GM23338 (cell line): Measurements from ENCODE around the gene MPHOSPH10. TPM values are rescaled to one million over a fixed set of nuclear protein-coding genes. Genes with fewer than 3 reads are reported as not detected.

ENCODE experiments used
- ATAC-seq: fragments of 200-7000 bp; cut with Tn5 transposase; 3 replicates; pipeline ENCODE4 v1.9.1; 2020
- DNase-seq: peaks from one replicate; pipeline ENCODE4 v3.0.0-alpha.2; 2015; ENCODE audit warnings: low spot score
- H2AFZ ChIP-seq: fragments of 200-600 bp; sonication (generic); 2 replicates; pipeline ENCODE4 v1.8.0; 2016; ENCODE audit warnings: antibody characterized with exemption, mild to moderate bottlenecking, moderate library complexity
- H3F3A ChIP-seq: fragments of 200-600 bp; sonication (generic); replicated peaks from 2 replicates; pipeline ENCODE4 v1.8.0; 2017; ENCODE audit warnings: antibody characterized with exemption, mixed run types, low read depth
- H3K27ac ChIP-seq: fragments of 200-600 bp; sonication (generic); 2 replicates; pipeline ENCODE4 v1.6.1; 2016; ENCODE audit warnings: low read depth
- H3K27me3 ChIP-seq: fragments of 200-600 bp; sonication (generic); 2 replicates; pipeline ENCODE4 v1.8.0; 2016; ENCODE audit warnings: mild to moderate bottlenecking, mixed run types, moderate library complexity; ENCODE audit not compliant: insufficient read depth
- H3K36me3 ChIP-seq: fragments of 200-600 bp; sonication (generic); 2 replicates; pipeline ENCODE4 v1.8.0; 2016; ENCODE audit warnings: mild to moderate bottlenecking; ENCODE audit not compliant: insufficient read depth
- H3K4me1 ChIP-seq: fragments of 200-600 bp; sonication (generic); 2 replicates; pipeline ENCODE4 v1.8.0; 2016; ENCODE audit warnings: mild to moderate bottlenecking, moderate library complexity; ENCODE audit not compliant: insufficient read depth
- H3K4me2 ChIP-seq: fragments of 200-600 bp; sonication (generic); 2 replicates; pipeline ENCODE4 v1.7.1; 2017; ENCODE audit warnings: mixed run types
- H3K4me3 ChIP-seq: fragments of 200-600 bp; sonication (generic); 2 replicates; pipeline ENCODE4 v1.6.1; 2016; ENCODE audit warnings: mixed run types
- H3K79me2 ChIP-seq: fragments of 200-600 bp; sonication (generic); replicated peaks from 2 replicates; pipeline ENCODE4 v1.8.0; 2017; ENCODE audit warnings: mild to moderate bottlenecking; ENCODE audit not compliant: insufficient read depth
- H3K9me2 ChIP-seq: fragments of 200-600 bp; sonication (generic); 2 replicates; pipeline ENCODE4 v1.8.0; 2017; ENCODE audit not compliant: insufficient read depth
- H4K20me1 ChIP-seq: fragments of 200-600 bp; sonication (generic); replicated peaks from 2 replicates; pipeline ENCODE4 v1.8.0; 2017; ENCODE audit warnings: mild to moderate bottlenecking; ENCODE audit not compliant: insufficient read depth
- H3K27ac Mint-ChIP-seq: 2 replicates; pipeline ENCODE4 v1.8.0; 2020; ENCODE audit warnings: inconsistent platforms, mild to moderate bottlenecking, moderate library complexity, mixed read lengths
- H3K27me3 Mint-ChIP-seq: 3 replicates; pipeline ENCODE4 v1.8.0; 2022; ENCODE audit warnings: low read depth, mild to moderate bottlenecking, moderate library complexity, mixed read lengths, inconsistent platforms; ENCODE audit not compliant: insufficient read depth, poor library complexity
- H3K36me3 Mint-ChIP-seq: 3 replicates; pipeline ENCODE4 v1.8.0; 2021; ENCODE audit warnings: low read depth, mild to moderate bottlenecking, inconsistent platforms, moderate library complexity, mixed read lengths
- H3K4me1 Mint-ChIP-seq: 3 replicates; pipeline ENCODE4 v1.8.0; 2020; ENCODE audit warnings: mild to moderate bottlenecking, inconsistent platforms, mixed read lengths
- H3K4me3 Mint-ChIP-seq: 3 replicates; pipeline ENCODE4 v1.8.0; 2021; ENCODE audit warnings: moderate library complexity, mild to moderate bottlenecking, inconsistent platforms, mixed read lengths
- H3K9me3 Mint-ChIP-seq: 3 replicates; pipeline ENCODE4 v1.8.0; 2020; ENCODE audit warnings: moderate library complexity, mild to moderate bottlenecking, inconsistent platforms, mixed read lengths
- CREB1 ChIP-seq: fragments of 250-450 bp; sonication (Bioruptor Pico); IDR thresholded peaks from 2 replicates; pipeline ENCODE4 v1.5.0; 2020; ENCODE audit warnings: low read depth, mild to moderate bottlenecking, moderate library complexity
- ETS1 ChIP-seq: IDR thresholded peaks from 2 replicates; pipeline ENCODE4 v1.6.1; 2016; ENCODE audit warnings: antibody characterized with exemption
- EZH2phosphoT487 ChIP-seq: fragments of 200-600 bp; sonication (generic); IDR thresholded peaks from one replicate; pipeline ENCODE4 v1.8.1; 2018; ENCODE audit warnings: antibody characterized with exemption; ENCODE audit not compliant: unreplicated experiment
- JUNB ChIP-seq: IDR thresholded peaks from one replicate; pipeline ENCODE4 v1.6.1; 2016; ENCODE audit warnings: antibody characterized with exemption; ENCODE audit not compliant: unreplicated experiment
- NANOG ChIP-seq: IDR thresholded peaks from 2 replicates; pipeline ENCODE4 v1.6.1; 2016; ENCODE audit warnings: antibody characterized with exemption, borderline replicate concordance
- ZNF114 ChIP-seq: fragments of 250-450 bp; sonication (Bioruptor Pico); IDR thresholded peaks from 2 replicates; pipeline ENCODE4 v1.5.0; 2020; ENCODE audit warnings: mild to moderate bottlenecking, moderate library complexity
- ZNF331 ChIP-seq: fragments of 250-450 bp; sonication (Bioruptor Pico); IDR thresholded peaks from 2 replicates; pipeline ENCODE4 v1.5.0; 2020; ENCODE audit warnings: low read depth, mild to moderate bottlenecking, moderate library complexity
- polyA plus RNA-seq: library from polyadenylated mRNA; unstranded; fragments of >200 nt; fragmentation: Nextera tagmentation; extraction: Ambion mirVana; gene quantifications from 2 replicates; pipeline ENCODE4 v1.2.1, GENCODE V29; 2016
- total RNA-seq: library from RNA; depleted of rRNA; stranded (reverse); fragments of >200 nt; shearing (Covaris generic); gene quantifications from 2 replicates; pipeline ENCODE4 v1.2.3, GENCODE V29; 2014
- TF ChIP-seq, protein P1 (sequence below): IDR thresholded peaks from one replicate; pipeline ENCODE4 v1.6.1; 2018; ENCODE audit warnings: antibody characterized with exemption; ENCODE audit not compliant: unreplicated experiment

MPHOSPH10 gene
- total and polyA plus RNA-seq, 2 experiments from 2014 or later, result 23.8 to 64.8 TPM

DNA sequence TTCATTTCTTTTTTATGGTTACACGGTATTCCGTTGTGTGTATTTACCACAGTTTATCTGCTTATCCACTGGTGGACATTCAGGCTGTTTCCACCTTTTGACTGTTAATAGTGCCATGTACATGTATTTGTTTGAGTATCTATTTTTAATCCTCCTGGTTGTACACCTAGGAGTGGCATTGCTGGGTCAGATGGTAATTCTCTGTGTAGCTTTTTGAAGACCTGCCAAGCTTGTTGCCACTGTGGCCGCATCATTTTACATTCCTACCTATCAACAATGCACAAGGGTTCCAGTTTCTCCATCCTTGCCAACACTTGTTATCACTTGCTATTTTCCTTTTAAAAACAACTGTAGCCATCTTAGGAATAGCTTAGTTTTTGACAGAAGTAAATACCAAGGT, 13.3 kb downstream of the MPHOSPH10 start (continued):
- TF ChIP-seq, protein P1, sequence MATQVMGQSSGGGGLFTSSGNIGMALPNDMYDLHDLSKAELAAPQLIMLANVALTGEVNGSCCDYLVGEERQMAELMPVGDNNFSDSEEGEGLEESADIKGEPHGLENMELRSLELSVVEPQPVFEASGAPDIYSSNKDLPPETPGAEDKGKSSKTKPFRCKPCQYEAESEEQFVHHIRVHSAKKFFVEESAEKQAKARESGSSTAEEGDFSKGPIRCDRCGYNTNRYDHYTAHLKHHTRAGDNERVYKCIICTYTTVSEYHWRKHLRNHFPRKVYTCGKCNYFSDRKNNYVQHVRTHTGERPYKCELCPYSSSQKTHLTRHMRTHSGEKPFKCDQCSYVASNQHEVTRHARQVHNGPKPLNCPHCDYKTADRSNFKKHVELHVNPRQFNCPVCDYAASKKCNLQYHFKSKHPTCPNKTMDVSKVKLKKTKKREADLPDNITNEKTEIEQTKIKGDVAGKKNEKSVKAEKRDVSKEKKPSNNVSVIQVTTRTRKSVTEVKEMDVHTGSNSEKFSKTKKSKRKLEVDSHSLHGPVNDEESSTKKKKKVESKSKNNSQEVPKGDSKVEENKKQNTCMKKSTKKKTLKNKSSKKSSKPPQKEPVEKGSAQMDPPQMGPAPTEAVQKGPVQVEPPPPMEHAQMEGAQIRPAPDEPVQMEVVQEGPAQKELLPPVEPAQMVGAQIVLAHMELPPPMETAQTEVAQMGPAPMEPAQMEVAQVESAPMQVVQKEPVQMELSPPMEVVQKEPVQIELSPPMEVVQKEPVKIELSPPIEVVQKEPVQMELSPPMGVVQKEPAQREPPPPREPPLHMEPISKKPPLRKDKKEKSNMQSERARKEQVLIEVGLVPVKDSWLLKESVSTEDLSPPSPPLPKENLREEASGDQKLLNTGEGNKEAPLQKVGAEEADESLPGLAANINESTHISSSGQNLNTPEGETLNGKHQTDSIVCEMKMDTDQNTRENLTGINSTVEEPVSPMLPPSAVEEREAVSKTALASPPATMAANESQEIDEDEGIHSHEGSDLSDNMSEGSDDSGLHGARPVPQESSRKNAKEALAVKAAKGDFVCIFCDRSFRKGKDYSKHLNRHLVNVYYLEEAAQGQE, result no peak
- TF ChIP-seq ETS1 (no peak), ZNF114 (no peak), NANOG (no peak), ZNF331 (CRISPR knock-in tag) (no peak), CREB1 (no peak), EZH2phosphoT487 (no peak)

DNA sequence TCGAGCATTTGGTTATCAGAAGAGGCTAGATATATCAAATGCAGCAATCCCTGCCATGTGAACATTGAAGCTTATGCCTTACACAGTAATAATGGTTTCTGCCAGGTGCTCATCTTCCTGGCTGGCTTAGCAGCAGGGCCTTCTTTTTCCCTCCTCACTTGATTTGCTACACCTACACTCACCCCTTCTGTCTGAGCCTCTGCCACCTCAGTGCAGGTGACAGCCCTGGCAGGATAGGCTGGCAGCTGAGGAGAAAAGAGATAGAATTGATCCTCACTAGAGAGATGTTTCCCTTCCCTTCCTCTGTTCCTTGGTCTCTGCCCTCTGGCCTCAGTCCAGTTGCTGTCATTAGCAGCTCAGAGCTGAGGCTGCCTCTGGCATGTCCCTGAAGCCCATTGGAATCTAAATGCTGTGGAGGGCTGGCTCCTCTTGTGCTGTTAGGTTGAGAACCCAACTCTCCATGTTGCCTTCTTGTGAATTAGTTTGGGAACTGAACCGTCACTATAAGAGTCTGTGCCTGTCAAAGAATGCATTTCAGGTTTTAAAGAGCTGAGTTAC, 18.2 kb downstream of the MPHOSPH10 start:
- H3K27me3 Mint-ChIP-seq, result peaks cover 5% of the 10 kb centered on the region
- Histone ChIP-seq H3K27ac (no peak overlapping the region), H3K27me3 (no peaks in the 10 kb centered on the region), H3K4me2 (no peak overlapping the region), H3K79me2 (no peaks in the 10 kb centered on the region), H3K9me2 (no peaks in the 10 kb centered on the region), H3F3A (0 out of 2 replicates have a peak, but pooled peaks cover 5% of the 10 kb centered on the region), H3K4me1 (no peaks in the 10 kb centered on the region), H3K36me3 (peaks cover 56% of the 10 kb centered on the region), H3K4me3 (no peak overlapping the region), H2AFZ (no peak overlapping the region), H4K20me1 (peaks cover 9% of the 10 kb centered on the region; the same call in 1 of the 2 replicates)
- DNase-seq (no peak), ATAC-seq (no peak)
- H3K9me3 Mint-ChIP-seq, result no peaks in the 10 kb centered on the region
- no peak overlapping the region for H3K27ac Mint-ChIP-seq
- H3K36me3 Mint-ChIP-seq, result peaks cover 59% of the 10 kb centered on the region
- no peak overlapping the region for H3K4me3 Mint-ChIP-seq
- peaks cover 4% of the 10 kb centered on the region; the same call in 1 of the 3 replicates for H3K4me1 Mint-ChIP-seq
- no peak for TF ChIP-seq JUNB
